ENCODE measurements around the gene NCMAP. TPM values are rescaled to one million over a fixed set of nuclear protein-coding genes. Genes with fewer than 3 reads are reported as not detected.

Gene NCMAP
- total and polyA plus RNA-seq, 2 of the 4 experiments (the other 2 are of a cell fraction), result not detected

DNA sequence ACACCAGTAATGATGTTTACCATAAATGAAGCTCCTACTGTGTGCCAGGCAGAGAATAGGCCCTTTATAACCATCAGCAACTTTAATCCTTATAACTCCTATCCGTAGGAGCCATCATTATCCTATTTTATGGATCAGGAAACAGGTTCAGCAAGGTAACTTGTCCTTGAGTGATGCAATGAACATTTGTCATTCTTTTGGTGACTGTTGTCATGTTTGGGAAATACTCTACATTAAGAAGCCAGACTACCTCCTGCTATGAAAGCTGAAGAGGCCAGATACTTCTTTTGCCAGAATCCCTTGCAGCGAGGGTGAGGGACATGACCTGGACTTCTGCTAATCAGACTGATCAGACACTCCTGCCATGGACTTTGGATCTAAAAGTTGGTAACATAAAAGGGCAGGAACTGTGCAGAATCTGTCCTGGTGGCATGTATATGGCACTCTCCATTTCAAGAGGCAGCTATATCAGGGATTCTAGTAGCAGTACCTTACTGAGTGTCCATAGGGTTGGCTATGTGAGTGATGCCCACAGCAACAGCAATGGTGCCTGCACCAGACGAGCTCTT, 54.1 kb downstream of the NCMAP start:
- no peak overlapping the region for H2AK5ac ChIP-seq (ENCODE audit: low read depth, low read length)
- no peaks in the 10 kb centered on the region for H3K36me3 ChIP-seq (ENCODE audit: control insufficient read depth, insufficient read depth, low read length)
- no peak overlapping the region for H3K4ac ChIP-seq (ENCODE audit: low read depth, low read length)
- DNase-seq, result no peak
- in situ Hi-C loops (cut with MboI; ENCODE audit: low sequenced_read_pairs), result no loop called here
- no peak overlapping the region for H4K8ac ChIP-seq (ENCODE audit: low read depth in 2 of 2, low read length in 2 of 2)
- no peak overlapping the region for H2BK5ac ChIP-seq (ENCODE audit: low read depth, low read length, poor library complexity, severe bottlenecking)
- no peak for TF ChIP-seq RCOR1 (IDR thresholded peaks at IDR 0.05; ENCODE audit: insufficient replicate concordance, low read length)
- TF ChIP-seq, protein P1, sequence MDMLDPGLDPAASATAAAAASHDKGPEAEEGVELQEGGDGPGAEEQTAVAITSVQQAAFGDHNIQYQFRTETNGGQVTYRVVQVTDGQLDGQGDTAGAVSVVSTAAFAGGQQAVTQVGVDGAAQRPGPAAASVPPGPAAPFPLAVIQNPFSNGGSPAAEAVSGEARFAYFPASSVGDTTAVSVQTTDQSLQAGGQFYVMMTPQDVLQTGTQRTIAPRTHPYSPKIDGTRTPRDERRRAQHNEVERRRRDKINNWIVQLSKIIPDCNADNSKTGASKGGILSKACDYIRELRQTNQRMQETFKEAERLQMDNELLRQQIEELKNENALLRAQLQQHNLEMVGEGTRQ (IDR thresholded peaks at IDR 0.05; ENCODE audit: low read depth, low read length), result no peak
- TF ChIP-seq SMC3 (IDR thresholded peaks at IDR 0.05; ENCODE audit: low read depth, low read length), result no peak
- no peak for TF ChIP-seq CEBPB (IDR thresholded peaks at IDR 0.05; ENCODE audit: low read depth, low read length)
- TF ChIP-seq BHLHE40 (IDR thresholded peaks at IDR 0.05; ENCODE audit: low read depth, low read length), result no peak
- no peak for TF ChIP-seq CHD1 (IDR thresholded peaks at IDR 0.05; ENCODE audit: low read depth, low read length)
- no peak for TF ChIP-seq FOS (IDR thresholded peaks at IDR 0.05; ENCODE audit: low read depth, low read length)
- TF ChIP-seq, protein P2, sequence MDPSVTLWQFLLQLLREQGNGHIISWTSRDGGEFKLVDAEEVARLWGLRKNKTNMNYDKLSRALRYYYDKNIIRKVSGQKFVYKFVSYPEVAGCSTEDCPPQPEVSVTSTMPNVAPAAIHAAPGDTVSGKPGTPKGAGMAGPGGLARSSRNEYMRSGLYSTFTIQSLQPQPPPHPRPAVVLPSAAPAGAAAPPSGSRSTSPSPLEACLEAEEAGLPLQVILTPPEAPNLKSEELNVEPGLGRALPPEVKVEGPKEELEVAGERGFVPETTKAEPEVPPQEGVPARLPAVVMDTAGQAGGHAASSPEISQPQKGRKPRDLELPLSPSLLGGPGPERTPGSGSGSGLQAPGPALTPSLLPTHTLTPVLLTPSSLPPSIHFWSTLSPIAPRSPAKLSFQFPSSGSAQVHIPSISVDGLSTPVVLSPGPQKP (IDR thresholded peaks at IDR 0.05; ENCODE audit: borderline replicate concordance, low read depth, low read length), result no peak
- TF ChIP-seq, protein P3, sequence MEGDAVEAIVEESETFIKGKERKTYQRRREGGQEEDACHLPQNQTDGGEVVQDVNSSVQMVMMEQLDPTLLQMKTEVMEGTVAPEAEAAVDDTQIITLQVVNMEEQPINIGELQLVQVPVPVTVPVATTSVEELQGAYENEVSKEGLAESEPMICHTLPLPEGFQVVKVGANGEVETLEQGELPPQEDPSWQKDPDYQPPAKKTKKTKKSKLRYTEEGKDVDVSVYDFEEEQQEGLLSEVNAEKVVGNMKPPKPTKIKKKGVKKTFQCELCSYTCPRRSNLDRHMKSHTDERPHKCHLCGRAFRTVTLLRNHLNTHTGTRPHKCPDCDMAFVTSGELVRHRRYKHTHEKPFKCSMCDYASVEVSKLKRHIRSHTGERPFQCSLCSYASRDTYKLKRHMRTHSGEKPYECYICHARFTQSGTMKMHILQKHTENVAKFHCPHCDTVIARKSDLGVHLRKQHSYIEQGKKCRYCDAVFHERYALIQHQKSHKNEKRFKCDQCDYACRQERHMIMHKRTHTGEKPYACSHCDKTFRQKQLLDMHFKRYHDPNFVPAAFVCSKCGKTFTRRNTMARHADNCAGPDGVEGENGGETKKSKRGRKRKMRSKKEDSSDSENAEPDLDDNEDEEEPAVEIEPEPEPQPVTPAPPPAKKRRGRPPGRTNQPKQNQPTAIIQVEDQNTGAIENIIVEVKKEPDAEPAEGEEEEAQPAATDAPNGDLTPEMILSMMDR (conservative IDR thresholded peaks at IDR 0.05; ENCODE audit: low read depth, low read length), result no peak
- no peak for TF ChIP-seq MAFK (IDR thresholded peaks at IDR 0.05; ENCODE audit: low read depth, low read length)
- no peak for TF ChIP-seq RFX5 (IDR thresholded peaks at IDR 0.05; ENCODE audit: low read depth, low read length)
- TF ChIP-seq RAD21 (IDR thresholded peaks at IDR 0.05; ENCODE audit: low read length), result no peak
- no peaks in the 10 kb centered on the region for H3K9me1 ChIP-seq (ENCODE audit: insufficient read depth, low read length)
- intact Hi-C loops (cut with micrococcal nuclease), result loop anchor here (10.0 kb wide), 1 partner anchor 105 kb away; the partner anchor contains the start of gene RCAN3
- H3K4me1 ChIP-seq (ENCODE audit: control insufficient read depth, insufficient read depth, low read length), result no peaks in the 10 kb centered on the region
- H3K4me2 ChIP-seq (ENCODE audit: low read depth, low read length), result no peak overlapping the region
- no peak overlapping the region for H2BK20ac ChIP-seq (ENCODE audit: low read depth, low read length)
- H3K4me3 ChIP-seq (ENCODE audit: insufficient read depth, low read depth, low read length), result no peak overlapping the region
- H3K27me3 ChIP-seq (ENCODE audit: control insufficient read depth, insufficient read depth, low read length), result peaks cover 21% of the 10 kb centered on the region
- CTCF ChIA-PET, result interaction anchor here (0.8 kb wide), 1 partner anchor 11 kb away, joined by 3 read pairs; no protein-coding TSS in a partner anchor
- no peak overlapping the region for H4K5ac ChIP-seq (ENCODE audit: low read depth, low read length)
- H3K9ac ChIP-seq (ENCODE audit: low read depth, low read length), result no peak overlapping the region
- H3K18ac ChIP-seq (ENCODE audit: low read depth, low read length), result no peak overlapping the region
- H4K91ac ChIP-seq (ENCODE audit: insufficient read depth, low read depth, low read length), result no peak overlapping the region
- no peak overlapping the region for H2BK15ac ChIP-seq (ENCODE audit: low read depth, low read length)
- no peaks in the 10 kb centered on the region for H4K20me1 ChIP-seq (ENCODE audit: insufficient read depth, low read length)
- no peak overlapping the region for H3K27ac ChIP-seq (ENCODE audit: insufficient read depth, low read length)
- no CpG with 5 or more reads among the region's 3 CpGs for WGBS, 2 experiments (ENCODE audit: extremely low coverage in 2 of 2, insufficient read length in 1 of 2)
- no peak overlapping the region for H3K23ac ChIP-seq (ENCODE audit: low read depth, low read length)
- H3K79me1 ChIP-seq (ENCODE audit: low read depth in 1 of 2, low read length in 2 of 2), result no peaks in the 10 kb centered on the region
- no peak overlapping the region for H2BK120ac ChIP-seq (ENCODE audit: low read depth, low read length)
- H2AK9ac ChIP-seq (replicated peaks; ENCODE audit: low read depth, low read length, poor library complexity), result no peak overlapping the region
- no TSS peak for BruUV-seq (replicated peaks)
- H3K56ac ChIP-seq (ENCODE audit: extremely low read depth, insufficient read depth, low read length), result no peak overlapping the region
- dilution Hi-C loops (cut with HindIII; ENCODE audit: low sequenced_read_pairs, unreplicated experiment), result no loop called here
- ATAC-seq (ENCODE audit: low read depth), result no peak
- no peak overlapping the region for H3K14ac ChIP-seq (replicated peaks; ENCODE audit: low read depth, low read length)
- POLR2A ChIA-PET (ENCODE audit: unreplicated experiment), result no interaction called here
- no peaks in the 10 kb centered on the region for H3K9me3 ChIP-seq (ENCODE audit: control insufficient read depth, insufficient read depth, low read length)
- H2AFZ ChIP-seq (replicated peaks; ENCODE audit: low read length, poor library complexity), result no peak overlapping the region
